GM18526 (cell line): ENCODE measurements around the gene RANBP17.

Experiments used
- POLR2A ChIP-seq: IDR thresholded peaks from 3 replicates; pipeline ENCODE4 v1.6.1; 2011; ENCODE audit not compliant: insufficient read length; ENCODE audit errors: extremely low read depth

The RANBP17 gene

DNA sequence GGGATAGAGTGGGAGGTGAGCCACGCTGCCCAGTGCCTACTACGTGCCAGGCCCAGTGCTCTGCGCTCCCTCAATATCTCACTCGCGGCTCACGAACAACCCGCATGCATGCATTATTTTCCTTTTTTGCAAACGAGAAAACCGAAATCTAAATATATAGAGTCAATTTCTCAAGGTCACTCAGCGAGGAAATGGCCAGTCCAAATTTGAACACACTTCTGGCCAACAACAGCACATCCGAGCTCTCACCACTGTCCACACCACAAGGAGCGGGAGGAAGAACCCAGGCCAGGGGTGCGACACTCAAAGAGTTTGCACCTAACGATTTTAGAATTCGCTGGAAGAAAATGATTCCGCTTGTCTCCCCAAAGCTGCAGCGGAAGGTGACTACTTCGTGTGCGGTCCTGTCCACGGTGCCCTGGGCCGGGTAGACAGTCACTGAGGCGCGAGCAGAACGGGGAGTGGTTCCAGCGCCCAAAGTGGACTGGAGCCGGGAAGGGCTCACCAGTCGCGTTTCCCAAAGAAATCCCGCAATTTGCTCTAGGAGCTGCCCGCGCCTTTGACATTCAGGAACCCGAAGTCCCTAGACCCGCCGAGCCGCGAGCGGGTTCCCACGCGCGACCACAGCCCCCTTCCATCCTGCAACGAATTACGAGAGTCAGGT, 446.1 kb downstream of the RANBP17 start:
- no peak for TF ChIP-seq POLR2A

DNA sequence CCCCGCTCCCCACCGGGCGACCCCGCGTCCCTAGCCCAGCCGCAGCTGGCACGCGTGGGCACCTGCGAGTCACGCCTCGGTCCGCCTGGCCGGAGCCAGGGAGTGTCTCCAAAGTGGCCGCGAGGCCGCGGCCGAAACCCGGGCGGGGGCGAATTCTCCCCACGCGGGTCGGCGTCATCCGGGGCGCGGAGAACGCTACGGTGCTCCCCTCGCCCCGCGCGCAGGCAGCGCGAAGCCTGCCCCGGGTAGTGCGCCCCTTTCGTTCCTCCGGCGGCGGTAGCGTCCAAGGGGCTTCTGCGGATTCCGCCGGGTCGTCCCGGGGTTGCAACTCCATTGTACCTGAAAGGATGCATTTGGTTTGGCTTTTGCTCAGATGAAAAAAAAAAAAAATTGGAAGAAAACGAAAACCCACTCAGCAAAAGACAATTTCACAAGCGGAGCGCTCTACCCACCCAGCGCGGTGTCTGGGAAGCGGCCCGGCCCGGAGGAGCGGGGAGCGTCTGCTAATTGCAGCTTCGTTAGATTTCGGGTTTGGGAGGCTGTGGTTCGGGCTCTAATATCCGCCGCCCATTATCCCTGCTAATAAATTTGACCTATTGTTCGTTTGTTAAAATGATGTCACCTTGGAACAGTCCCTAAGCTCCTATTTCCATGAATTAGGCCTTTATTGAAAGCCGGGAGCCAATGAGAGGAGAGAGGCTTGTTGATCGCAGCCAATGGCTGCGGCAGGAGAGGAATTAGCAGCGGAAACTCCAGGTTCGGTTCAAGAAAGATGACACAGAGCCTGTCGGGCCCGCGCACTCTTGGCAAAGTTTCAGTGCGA, 446.8 kb downstream of the RANBP17 start, which contains the start of gene TLX3:
Gene TLX3 (plus strand): TSS at position 796 of the 823 bp plus-strand sequence. CDS start 118 bp downstream, outside the sequence.
- no peak for TF ChIP-seq POLR2A

DNA sequence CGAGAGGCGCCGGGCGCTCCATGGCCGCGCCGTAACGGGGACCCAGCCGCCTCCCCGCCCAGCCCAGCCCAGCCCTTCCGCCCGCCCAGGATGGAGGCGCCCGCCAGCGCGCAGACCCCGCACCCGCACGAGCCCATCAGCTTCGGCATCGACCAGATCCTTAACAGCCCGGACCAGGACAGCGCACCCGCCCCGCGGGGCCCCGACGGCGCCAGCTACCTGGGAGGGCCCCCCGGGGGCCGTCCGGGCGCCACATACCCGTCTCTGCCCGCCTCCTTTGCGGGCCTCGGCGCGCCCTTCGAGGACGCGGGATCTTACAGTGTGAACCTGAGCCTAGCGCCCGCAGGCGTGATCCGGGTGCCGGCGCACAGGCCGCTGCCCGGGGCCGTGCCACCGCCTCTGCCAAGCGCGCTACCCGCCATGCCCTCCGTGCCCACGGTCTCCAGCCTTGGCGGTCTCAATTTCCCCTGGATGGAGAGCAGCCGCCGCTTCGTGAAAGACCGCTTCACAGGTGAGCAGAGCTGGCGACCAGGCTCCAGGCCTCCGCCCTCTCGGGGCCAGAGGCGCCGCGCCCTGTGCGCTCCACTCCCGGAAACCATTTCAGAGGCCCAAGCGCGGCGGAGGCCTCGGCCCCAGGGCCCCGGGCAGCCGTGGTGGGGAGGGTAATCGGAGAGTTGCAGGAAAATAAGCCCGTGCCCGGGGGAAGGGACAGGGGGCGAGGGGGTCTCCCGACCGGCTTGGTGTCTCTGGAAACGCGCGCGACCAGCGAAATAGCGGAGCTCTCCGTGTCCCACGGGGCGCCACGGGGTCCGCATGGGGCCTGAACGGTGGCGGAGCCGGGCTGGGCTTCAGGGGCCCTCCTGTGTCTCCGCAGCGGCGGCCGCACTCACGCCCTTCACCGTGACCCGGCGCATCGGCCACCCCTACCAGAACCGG, 447.7 kb downstream of the RANBP17 start:
- TF ChIP-seq POLR2A = no peak

DNA sequence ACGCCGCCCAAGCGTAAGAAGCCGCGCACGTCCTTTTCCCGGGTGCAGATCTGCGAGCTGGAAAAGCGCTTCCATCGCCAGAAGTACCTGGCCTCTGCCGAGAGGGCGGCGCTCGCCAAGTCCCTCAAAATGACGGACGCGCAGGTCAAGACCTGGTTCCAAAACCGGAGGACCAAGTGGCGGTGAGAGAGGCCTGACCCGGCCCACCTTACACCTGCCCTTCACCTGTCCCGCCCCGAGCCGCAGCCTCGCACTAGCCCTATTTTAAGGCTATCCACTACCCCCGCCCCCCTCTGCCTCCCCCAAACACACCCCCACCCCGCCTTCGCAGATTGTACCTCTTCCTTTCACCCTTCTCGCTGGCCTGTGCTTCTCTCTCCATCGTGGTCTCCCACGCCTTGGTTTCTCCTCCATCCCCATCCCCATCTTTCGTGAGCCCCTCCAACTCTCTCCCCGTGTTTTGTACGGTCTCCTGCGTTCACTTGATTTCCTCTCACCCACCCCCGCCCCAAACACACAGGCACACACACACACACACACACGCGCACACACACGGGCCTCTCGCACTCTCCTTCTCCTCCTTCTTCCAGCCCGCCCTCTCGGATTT, 448.5 kb downstream of the RANBP17 start:
- TF ChIP-seq POLR2A = no peak

DNA sequence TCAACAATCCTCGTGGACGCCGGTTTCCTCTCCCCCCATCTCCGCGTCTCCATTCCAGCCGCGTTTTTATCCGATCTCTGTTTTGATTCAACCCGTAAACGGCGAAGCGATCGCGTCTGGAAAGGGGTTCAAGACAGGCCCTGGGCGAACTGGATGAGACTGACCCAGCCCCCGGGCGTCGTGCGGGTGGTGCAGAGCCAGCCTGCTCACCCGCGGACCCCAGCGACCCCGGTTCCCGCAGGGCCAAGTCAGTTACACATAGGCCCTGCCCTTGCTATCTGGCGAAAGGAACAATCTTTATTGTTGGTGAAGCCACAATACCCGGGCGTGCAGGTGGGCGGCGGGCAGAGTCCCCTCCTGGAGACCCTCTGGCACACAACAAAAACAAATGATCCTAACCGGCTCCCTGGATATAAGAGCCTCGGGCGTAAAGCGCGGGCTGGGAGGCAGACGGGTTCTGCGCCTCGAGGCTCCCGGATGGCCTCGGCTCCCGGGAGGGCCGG, 449.1 kb downstream of the RANBP17 start:
- no peak for TF ChIP-seq POLR2A

DNA sequence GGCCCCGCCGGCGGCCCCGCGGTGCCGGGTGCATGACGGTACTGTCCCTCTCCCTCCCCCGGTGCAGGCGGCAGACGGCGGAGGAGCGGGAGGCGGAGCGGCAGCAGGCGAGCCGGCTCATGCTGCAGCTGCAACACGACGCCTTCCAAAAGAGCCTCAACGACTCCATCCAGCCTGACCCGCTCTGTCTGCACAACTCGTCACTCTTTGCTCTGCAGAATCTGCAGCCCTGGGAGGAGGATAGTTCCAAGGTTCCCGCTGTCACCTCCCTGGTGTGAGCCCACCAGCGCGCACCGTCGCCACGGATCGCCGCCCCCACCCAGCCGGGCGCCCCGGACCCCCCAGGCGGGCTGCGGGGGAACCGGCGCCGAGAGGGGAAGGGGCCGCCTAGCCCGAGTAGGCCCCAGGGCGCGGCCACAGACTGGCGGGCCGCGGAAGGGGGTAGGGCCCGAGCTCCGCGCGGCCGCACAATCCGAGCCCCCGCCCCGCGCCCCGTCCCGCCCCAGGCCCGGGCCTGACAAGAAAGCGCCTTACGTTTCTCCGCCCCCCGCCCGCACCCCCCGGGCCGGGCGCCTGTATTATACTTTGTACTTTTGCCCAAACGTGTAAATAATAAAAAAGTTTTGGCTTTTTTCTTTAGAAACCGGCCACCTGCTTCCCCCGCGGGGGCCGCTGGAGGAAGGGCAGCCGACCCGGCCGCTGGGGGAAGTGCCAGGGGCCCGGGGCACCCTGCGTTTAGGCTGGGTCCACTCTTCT, 449.7 kb downstream of the RANBP17 start:
- TF ChIP-seq POLR2A = no peak

DNA sequence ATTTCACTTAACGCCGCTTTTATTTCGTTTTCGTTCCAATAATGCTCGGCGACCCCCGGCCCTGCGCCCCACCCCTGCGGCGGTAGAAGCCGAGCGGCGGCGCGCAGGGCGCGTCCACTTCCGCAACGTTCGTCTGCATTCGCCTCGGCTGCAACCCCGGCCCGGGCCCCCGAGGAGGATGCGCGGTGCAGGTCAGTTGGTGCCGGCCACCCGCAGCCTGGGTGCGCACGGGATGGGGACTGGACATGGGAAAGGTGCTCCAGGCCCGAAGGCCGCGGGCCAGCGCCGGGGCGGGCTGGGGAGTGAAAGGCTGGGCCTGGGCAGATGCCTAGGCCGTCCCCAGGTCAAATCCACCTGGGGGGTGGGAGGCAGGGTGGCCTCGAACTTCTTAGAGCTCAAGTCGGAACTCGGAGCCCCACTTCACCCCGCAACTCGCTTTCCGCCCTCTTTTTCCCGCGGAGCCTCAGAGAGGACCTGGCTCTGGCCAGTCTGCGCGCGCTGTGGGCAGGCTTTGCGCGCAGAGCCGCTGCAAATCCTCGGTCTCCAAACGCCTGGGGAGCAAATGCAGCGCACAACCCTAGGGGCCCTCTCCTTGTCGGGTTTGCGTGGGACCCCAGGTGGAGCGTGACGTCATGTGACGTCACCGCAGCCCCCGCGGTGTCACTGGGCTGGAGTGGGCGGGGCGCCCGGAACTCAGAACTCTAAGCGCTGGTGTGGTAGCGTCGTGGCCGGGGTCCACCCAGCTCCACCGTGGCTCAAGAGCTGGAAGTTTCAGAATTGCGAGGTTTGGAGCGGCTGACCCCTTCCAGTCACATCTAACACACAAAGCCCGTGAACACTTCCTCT, 450.5 kb downstream of the RANBP17 start:
- no peak for TF ChIP-seq POLR2A

DNA sequence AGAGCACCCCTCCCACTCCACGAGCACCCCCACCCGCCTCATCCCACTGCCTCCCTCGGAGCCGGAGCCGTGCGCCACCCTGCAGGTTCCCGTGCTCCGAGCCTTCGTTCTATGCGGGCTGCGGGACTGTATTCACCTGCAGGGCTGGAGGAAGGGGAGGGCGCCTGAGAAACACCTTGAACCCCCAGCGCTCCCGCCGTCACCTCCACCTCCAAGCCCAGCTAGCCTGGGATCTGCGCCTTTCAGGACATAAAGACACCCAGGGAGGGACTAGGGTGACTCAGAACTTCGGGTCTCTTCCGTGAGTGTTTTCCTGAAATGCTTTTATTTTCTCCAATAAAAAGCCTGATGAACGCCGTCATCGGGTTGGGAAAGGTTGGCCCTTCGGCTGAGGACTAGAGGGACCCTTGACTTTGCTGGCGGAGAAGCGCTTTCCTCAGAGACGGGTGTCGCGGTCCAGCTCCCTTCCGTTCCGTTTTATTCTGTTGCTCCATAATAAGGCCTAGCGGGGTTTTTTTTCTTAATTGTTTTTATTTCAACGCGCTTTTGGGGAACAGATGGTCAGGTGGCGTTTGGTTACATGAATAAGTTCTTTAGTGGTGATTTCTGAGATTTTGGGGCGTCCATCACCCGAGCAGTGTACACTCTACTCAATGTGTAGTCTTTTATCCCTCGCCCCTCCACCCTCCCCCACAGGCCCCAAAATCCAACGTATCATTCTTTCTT, 451.8 kb downstream of the RANBP17 start:
- no peak for TF ChIP-seq POLR2A

DNA sequence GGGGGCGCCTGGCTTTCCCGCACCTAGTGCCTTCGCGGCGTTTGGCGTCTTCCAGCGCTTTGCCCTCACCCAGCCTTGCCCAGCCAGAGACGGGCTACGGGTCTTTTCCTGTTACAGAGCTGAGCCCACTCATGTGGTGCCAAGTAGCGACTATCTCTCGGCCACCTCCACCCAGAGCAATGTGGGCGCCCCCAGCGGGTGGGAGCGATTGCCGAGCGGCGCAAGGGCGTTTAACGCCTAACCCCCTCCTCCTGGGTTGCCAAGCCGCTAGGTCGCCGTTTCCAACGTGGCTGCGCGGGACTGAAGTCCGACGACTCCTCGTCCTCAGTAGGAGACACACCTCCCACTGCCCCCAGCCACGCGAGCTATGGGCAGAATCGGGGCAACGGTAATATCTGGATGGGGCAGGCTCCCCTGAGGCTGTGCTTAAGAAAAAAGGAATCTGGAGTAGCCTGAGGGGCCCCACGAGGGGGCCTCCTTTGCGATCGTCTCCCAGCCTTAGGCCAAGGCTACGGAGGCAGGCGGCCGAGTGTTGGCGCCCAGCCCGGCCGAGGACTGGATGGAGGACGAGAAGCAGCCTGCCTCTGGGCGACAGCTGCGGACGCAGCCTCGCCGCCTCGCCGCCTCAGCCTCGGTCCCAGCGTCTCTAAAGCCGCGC, 453.0 kb downstream of the RANBP17 start:
- no peak for TF ChIP-seq POLR2A

DNA sequence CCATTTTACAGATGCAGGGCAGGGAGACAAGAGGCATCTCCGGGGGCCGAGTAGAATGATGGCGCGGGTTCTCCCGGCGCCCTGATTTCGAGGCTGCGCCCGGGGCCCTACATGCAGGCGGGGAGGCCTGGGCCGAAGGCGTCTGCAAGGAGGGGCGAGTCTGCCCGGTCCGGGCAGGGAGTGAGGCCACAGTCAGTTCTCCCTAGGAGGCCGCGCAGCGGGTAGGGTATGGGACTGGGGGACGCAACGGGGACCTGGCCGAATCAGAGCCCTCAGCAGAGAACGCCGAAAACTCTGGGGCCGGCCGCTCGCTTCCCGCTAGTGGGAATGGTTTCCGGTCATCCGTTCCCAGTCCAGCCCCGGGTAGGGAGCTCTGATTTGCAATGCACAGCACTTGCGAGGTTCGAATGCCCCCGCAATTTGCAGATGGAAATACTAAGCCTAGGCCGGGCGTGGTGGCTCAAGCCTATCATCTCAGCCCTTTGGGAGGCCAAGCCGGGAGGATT, 453.6 kb downstream of the RANBP17 start:
- TF ChIP-seq POLR2A = no peak

DNA sequence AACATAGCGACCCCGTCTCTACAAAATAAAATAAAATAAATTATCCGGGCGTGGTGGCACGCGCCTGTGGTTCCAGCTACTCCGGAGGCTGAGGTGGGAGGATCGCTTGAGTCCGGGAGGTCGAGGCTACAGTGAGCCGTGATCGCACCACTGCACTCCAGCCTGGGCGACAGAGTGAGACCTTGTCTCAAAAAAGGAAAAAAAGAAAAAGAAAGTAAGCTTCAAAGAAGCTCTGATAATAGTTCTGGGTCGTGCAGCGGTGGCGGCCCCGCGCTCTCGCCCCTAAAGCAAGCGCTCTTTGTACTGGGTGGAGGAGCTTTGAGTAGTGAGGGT, 454.1 kb downstream of the RANBP17 start:
- no peak for TF ChIP-seq POLR2A

DNA sequence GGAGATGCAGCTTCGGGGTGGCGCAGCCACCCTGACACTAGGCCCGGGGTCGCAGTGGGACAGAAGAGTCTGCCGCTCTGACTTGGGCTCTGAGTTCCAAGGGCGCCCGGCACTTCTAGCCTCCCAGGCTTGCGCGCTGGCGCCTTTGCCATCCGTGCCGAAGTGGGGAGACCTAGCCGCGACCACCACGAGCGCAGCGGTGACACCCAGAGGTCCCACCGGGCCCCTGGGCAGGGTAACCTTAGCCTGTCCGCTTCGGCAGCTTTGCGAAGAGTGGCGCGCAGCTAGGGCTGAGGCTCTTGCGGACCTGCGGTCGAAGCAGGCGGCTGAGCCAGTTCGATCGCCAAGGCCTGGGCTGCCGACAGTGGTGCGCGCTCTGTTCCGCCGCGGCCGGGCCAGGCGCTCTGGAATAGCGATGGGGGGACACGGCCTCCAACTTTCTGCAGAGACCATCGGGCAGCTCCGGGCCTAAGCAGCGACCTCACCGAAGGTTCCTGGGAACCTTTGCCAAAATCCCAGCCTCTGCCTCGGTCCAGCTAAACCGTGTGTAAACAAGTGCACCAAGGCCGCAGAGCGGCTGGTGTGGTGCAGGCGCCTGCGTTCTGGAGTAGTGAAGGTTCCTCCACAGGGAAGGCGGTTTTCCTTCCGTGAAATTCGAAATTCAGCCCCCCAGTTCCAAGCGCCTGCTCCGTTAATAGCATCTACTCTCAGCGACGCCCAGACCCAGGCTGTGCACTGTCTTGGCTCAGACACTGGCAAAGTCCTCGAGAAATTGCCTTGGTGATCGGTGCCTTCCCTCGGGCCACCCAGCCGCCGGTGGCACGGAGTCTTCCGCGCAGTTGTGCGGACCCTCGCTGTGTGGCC, 454.7 kb downstream of the RANBP17 start:
- TF ChIP-seq POLR2A = no peak
